SIG-M5 treated with dmso at 0.1 percent for 504 hours (cell line): ENCODE measurements around the gene STXBP2.

Source experiments
- DNase-seq: peaks from one replicate; lab custom pipeline; 2025; ENCODE audit not compliant: unreplicated experiment; lab: John Stamatoyannopoulos, UW

STXBP2 gene

GRCh38 chr19:7648265-7649014 is 11.5 kb downstream of the STXBP2 start:
- no peak for DNase-seq

- DNase-seq, result no peak
Observed at GRCh38 chr19:7650148-7650547, 13.2 kb downstream of the STXBP2 start.

- peak; percentile 99 for DNase-seq
Observed at GRCh38 chr19:7652061-7652641, 15.2 kb downstream of the STXBP2 start.

GRCh38 chr19:7654401-7654800 is 17.5 kb downstream of the STXBP2 start:
- DNase-seq, result no peak

GRCh38 chr19:7655581-7655980 is 18.7 kb downstream of the STXBP2 start:
- DNase-seq, result peak; percentile 93

- peak; percentile 87 for DNase-seq
Observed at GRCh38 chr19:7657131-7657751, 20.3 kb downstream of the STXBP2 start.

GRCh38 chr19:7658219-7658686 is 21.3 kb downstream of the STXBP2 start:
- DNase-seq, result peak; percentile 40

- no peak for DNase-seq
Observed at GRCh38 chr19:7661744-7662538, 25.0 kb downstream of the STXBP2 start.

GRCh38 chr19:7662657-7663056 is 25.7 kb downstream of the STXBP2 start:
- DNase-seq, result no peak

GRCh38 chr19:7663706-7664105 is 26.8 kb downstream of the STXBP2 start:
- DNase-seq, result no peak

GRCh38 chr19:7665076-7665475 is 28.2 kb downstream of the STXBP2 start:
- no peak for DNase-seq

GRCh38 chr19:7668842-7669241 is 31.9 kb downstream of the STXBP2 start, which contains the start of gene RETN:
TSS of gene RETN (plus strand) at chr19:7669049. CDS start at chr19:7669327, 278 bp downstream.
- DNase-seq, result peak; percentile 70

- no peak for DNase-seq
Observed at GRCh38 chr19:7669641-7670040, 32.7 kb downstream of the STXBP2 start.

GRCh38 chr19:7670150-7670783 is 33.4 kb downstream of the STXBP2 start:
- peak; percentile 57 for DNase-seq

GRCh38 chr19:7670790-7671189 is 33.9 kb downstream of the STXBP2 start:
- DNase-seq, result peak; percentile 46

- no peak for DNase-seq
Observed at GRCh38 chr19:7672522-7672921, 35.6 kb downstream of the STXBP2 start.

- DNase-seq, result peak; percentile 96
Observed at GRCh38 chr19:7674010-7675005, 37.4 kb downstream of the STXBP2 start.

- peak; percentile 97 for DNase-seq
Observed at GRCh38 chr19:7676376-7676775, 39.5 kb downstream of the STXBP2 start.

GRCh38 chr19:7676854-7677253 is 39.9 kb downstream of the STXBP2 start, which contains the start of gene MCEMP1:
TSS of gene MCEMP1 (plus strand) at chr19:7677090. CDS start at chr19:7677121, 31 bp downstream.
- DNase-seq, result peak; percentile 74
